Natural killer cell (primary cell): Measurements from ENCODE around the gene RALGPS1. TPM values are rescaled to one million over a fixed set of nuclear protein-coding genes. Genes with fewer than 3 reads are reported as not detected.

Experiments used
- ATAC-seq, 3 donors: fragments of 150-1000 bp in 2 of 3; fragments of 200-7000 bp in 1 of 3; cut with Tn5 transposase; 1 replicate in 1 of 3; 2 replicates in 2 of 3; pipeline ENCODE4 v1.10.0; 2021; ENCODE audit warnings: mild to moderate bottlenecking in 2 of 3, moderate library complexity in 2 of 3
- DNase-seq, 2 donors: peaks; one replicate each; pipeline versions ENCODE4 v3.0.0 to v3.0.0-alpha.2; 2013 to 2021; ENCODE audit warnings: mixed read lengths in 1 of 2
- H3K27ac ChIP-seq: one replicate; pipeline ENCODE4 v1.5.1; 2013; ENCODE audit warnings: mild to moderate bottlenecking, low read length
- H3K27me3 ChIP-seq: one replicate; pipeline ENCODE4 v1.6.1; 2013; ENCODE audit warnings: low read length; ENCODE audit not compliant: control insufficient read depth, insufficient read depth
- H3K36me3 ChIP-seq: one replicate; pipeline ENCODE4 v1.6.1; 2013; ENCODE audit warnings: low read length; ENCODE audit not compliant: control insufficient read depth, insufficient read depth
- H3K4me1 ChIP-seq: one replicate; pipeline ENCODE4 v1.6.1; 2013; ENCODE audit warnings: low read length; ENCODE audit not compliant: control insufficient read depth, insufficient read depth
- H3K4me3 ChIP-seq: one replicate; pipeline ENCODE4 v1.5.1; 2013; ENCODE audit warnings: low read length
- H3K9me3 ChIP-seq: one replicate; pipeline ENCODE4 v1.6.1; 2013; ENCODE audit warnings: low read length; ENCODE audit not compliant: control insufficient read depth, insufficient read depth
- H3K27ac Mint-ChIP-seq, 2 donors: one replicate each; pipeline ENCODE4 v1.8.0; 2022; ENCODE audit warnings: mild to moderate bottlenecking in 2 of 2, mixed read lengths in 2 of 2, moderate library complexity in 1 of 2
- H3K27me3 Mint-ChIP-seq, 2 donors: one replicate each; pipeline ENCODE4 v1.8.0; 2022; ENCODE audit warnings: low read depth in 2 of 2, mixed read lengths in 2 of 2
- H3K36me3 Mint-ChIP-seq: one replicate; pipeline ENCODE4 v1.8.0; 2022; ENCODE audit warnings: mixed read lengths
- H3K4me1 Mint-ChIP-seq, 2 donors: one replicate each; pipeline ENCODE4 v1.8.0; 2022; ENCODE audit warnings: mixed read lengths in 2 of 2
- H3K4me3 Mint-ChIP-seq: one replicate; pipeline ENCODE4 v1.8.0; 2022; ENCODE audit warnings: mild to moderate bottlenecking, moderate library complexity, mixed read lengths
- H3K9me3 Mint-ChIP-seq, 2 donors: one replicate each; pipeline ENCODE4 v1.8.0; 2022; ENCODE audit warnings: mixed read lengths in 2 of 2
- WGBS: methylation state at CpG from one replicate; pipeline ENCODE4 v1.1.7; 2013; ENCODE audit warnings: missing lambda C conversion rate; ENCODE audit not compliant: insufficient coverage; 5-methylcytosine and 5-hydroxymethylcytosine counted together
- intact Hi-C: fragments of 100-400 bp; cut with micrococcal nuclease; formaldehyde crosslinking; loops from one replicate; pipeline ENCODE4 v1.14.2; 2022
- total RNA-seq, 4 donors: library from RNA; stranded (reverse); fragments of 120-200 nt in 1 of 4; gene quantifications; one replicate each; pipeline versions ENCODE4 v1.2.3 to v1.2.4, GENCODE V29; 2013 to 2022
- TF ChIP-seq, protein P1 (sequence below): fragments of 200-600 bp; IDR thresholded peaks from one replicate; pipeline ENCODE4 v1.8.0; 2022; ENCODE audit warnings: antibody characterized with exemption

RALGPS1 gene
- total RNA-seq, 3 donors from 2014 or later (not counting 1 experiment from before 2014, with no cell fraction given): 11.9 to 21.2 (median 13.2) TPM

DNA sequence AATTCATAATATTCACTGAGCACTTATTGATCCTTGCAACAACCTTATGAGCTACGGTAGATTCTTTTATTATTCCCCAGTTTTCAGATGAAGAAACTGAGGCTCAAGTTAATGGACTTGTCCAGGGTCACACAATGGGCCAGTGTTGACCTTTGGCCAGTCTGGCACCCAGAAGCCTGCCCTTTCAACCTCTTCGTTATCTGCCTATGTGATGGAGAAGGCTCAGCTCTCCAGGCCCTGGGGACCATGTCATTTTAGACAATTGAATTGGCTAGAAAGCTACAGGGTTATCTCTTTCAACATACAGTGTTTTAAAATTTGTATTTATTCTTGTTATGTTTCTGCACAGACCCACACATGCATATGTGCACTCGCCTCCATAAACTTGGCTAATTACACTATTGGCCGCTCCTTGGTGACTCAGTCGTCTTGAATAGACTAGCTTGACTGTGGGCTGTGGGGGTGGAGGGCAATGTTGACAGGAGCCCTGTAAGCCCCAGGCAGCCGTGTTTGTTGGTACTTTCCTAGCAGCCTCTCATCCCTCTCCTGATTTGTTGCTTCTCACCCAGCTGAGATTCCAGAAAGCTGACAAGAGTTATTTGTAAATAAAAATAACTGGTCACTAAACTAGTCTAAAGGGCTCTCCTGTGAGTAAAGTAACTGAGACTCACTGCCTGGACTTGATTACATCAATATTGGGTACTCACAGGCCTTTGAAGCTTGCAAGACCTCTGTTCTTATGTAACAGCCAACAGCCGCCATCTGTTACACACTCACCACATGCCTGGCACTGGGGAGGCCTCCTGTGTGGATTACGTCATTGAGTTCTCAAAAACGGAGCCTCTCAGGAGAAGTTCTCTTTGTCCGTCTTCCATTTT is 216.3 kb downstream of the RALGPS1 start:
- no peak for ATAC-seq
- no peaks in the 10 kb centered on the region for H3K9me3 Mint-ChIP-seq
- no peaks in the 10 kb centered on the region for H3K4me1 ChIP-seq
- 92% methylated on average over 9 of the region's 10 CpGs for WGBS
- H3K27ac Mint-ChIP-seq: no peak overlapping the region
- H3K4me3 ChIP-seq: no peak overlapping the region
- no peak overlapping the region for H3K27ac ChIP-seq
- no peaks in the 10 kb centered on the region for H3K4me1 Mint-ChIP-seq
- intact Hi-C loops: no loop called here
- TF ChIP-seq, protein P1, sequence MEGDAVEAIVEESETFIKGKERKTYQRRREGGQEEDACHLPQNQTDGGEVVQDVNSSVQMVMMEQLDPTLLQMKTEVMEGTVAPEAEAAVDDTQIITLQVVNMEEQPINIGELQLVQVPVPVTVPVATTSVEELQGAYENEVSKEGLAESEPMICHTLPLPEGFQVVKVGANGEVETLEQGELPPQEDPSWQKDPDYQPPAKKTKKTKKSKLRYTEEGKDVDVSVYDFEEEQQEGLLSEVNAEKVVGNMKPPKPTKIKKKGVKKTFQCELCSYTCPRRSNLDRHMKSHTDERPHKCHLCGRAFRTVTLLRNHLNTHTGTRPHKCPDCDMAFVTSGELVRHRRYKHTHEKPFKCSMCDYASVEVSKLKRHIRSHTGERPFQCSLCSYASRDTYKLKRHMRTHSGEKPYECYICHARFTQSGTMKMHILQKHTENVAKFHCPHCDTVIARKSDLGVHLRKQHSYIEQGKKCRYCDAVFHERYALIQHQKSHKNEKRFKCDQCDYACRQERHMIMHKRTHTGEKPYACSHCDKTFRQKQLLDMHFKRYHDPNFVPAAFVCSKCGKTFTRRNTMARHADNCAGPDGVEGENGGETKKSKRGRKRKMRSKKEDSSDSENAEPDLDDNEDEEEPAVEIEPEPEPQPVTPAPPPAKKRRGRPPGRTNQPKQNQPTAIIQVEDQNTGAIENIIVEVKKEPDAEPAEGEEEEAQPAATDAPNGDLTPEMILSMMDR: no peak
- no peak for DNase-seq
- H3K36me3 ChIP-seq: no peaks in the 10 kb centered on the region
- H3K36me3 Mint-ChIP-seq: no peaks in the 10 kb centered on the region
- H3K27me3 ChIP-seq: no peaks in the 10 kb centered on the region
- peaks cover 14 to 15% of the 10 kb centered on the region in 2 donors for H3K27me3 Mint-ChIP-seq
- no peaks in the 10 kb centered on the region for H3K9me3 ChIP-seq
- H3K4me3 Mint-ChIP-seq: no peak overlapping the region

DNA sequence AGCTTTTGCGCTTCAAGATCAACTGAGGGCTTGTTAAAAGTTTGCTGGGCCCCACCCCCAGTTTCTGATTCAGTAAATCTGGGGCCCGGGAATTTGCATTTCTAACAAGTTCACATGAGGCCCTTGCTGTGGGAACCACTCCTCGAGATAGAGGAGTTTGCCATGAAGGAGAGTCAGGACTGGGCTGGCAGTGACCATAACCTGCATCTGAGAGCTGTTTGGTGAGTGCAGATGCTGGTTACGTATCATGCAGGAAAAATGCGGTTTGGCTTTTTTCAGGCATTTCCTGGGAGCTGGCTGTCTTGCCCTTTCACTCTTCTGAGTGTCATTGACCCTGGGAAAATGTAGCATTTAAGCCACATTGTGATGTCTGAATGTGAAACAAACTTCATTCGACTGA is 217.3 kb downstream of the RALGPS1 start:
- H3K9me3 Mint-ChIP-seq: no peaks in the 10 kb centered on the region
- intact Hi-C loops: no loop called here
- H3K27ac Mint-ChIP-seq: no peak overlapping the region
- no peak overlapping the region for H3K27ac ChIP-seq
- no peaks in the 10 kb centered on the region for H3K36me3 Mint-ChIP-seq
- ATAC-seq: no peak
- no peaks in the 10 kb centered on the region for H3K9me3 ChIP-seq
- WGBS: 84% methylated on average over 6 of the region's 6 CpGs
- no peak overlapping the region for H3K4me3 ChIP-seq
- peaks cover 6 to 7% of the 10 kb centered on the region in 2 donors for H3K27me3 Mint-ChIP-seq
- no peaks in the 10 kb centered on the region for H3K27me3 ChIP-seq
- TF ChIP-seq, protein P1: no peak
- H3K4me1 ChIP-seq: no peaks in the 10 kb centered on the region
- H3K4me3 Mint-ChIP-seq: no peak overlapping the region
- no peaks in the 10 kb centered on the region for H3K36me3 ChIP-seq
- no peaks in the 10 kb centered on the region for H3K4me1 Mint-ChIP-seq
- no peak for DNase-seq

DNA sequence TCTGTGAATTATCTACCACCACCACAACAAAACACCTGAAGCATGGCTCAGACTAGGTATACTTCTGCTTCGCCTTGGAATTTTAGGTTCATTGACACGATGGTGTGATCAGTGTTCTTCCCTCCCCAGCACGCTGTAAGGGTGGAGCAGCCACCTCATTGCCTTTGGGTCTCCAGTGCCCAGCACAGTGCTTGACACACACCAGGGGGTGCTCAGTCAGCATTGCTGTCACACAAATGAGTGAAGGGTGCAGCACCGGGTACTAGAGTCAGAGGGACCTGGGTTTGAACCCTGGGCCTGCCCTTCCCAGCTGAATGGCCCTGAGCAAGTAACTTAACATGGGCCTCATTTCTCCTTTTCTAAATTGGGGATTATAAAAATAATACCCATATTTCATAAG is 217.8 kb downstream of the RALGPS1 start:
- Histone ChIP-seq H3K27ac (no peak overlapping the region), H3K36me3 (no peaks in the 10 kb centered on the region), H3K4me1 (no peaks in the 10 kb centered on the region), H3K27me3 (no peaks in the 10 kb centered on the region), H3K9me3 (no peaks in the 10 kb centered on the region), H3K4me3 (no peak overlapping the region)
- Mint-ChIP-seq H3K9me3 (no peaks in the 10 kb centered on the region), H3K36me3 (no peaks in the 10 kb centered on the region), H3K27ac (no peak overlapping the region), H3K27me3 (peaks cover under 1 to 2% of the 10 kb centered on the region in 2 donors), H3K4me1 (no peaks in the 10 kb centered on the region), H3K4me3 (no peak overlapping the region)
- intact Hi-C loops: no loop called here
- no peak for ATAC-seq
- DNase-seq: no peak
- whole genome bisulfite sequencing: 96% methylated on average over 4 of the region's 4 CpGs
- TF ChIP-seq, protein P1: no peak
